Esophagus muscularis mucosa (tissue), 4 donors: ENCODE results near the gene GLA.

Experiments
- EP300 ChIP-seq: sonication (generic); formaldehyde crosslinking; IDR thresholded peaks from one replicate; pipeline ENCODE4 v1.6.1; 2017; ENCODE audit warnings: antibody characterized with exemption
- POLR2A ChIP-seq: fragments of 450-650 bp; IDR thresholded peaks from one replicate; pipeline ENCODE4 v1.6.1; 2017; ENCODE audit warnings: antibody characterized with exemption, moderate library complexity, mild to moderate bottlenecking, low read depth
- TF ChIP-seq, protein P1 (sequence below), 3 experiments: fragments of 200-600 bp in 2 of 3; fragments of 450-650 bp in 1 of 3; sonication (generic) in 2 of 3; IDR thresholded peaks; one replicate each; pipeline ENCODE4 v1.5.1; 2017 to 2019; ENCODE audit warnings: antibody characterized with exemption in 3 of 3, mild to moderate bottlenecking in 2 of 3, moderate library complexity in 1 of 3

DNA sequence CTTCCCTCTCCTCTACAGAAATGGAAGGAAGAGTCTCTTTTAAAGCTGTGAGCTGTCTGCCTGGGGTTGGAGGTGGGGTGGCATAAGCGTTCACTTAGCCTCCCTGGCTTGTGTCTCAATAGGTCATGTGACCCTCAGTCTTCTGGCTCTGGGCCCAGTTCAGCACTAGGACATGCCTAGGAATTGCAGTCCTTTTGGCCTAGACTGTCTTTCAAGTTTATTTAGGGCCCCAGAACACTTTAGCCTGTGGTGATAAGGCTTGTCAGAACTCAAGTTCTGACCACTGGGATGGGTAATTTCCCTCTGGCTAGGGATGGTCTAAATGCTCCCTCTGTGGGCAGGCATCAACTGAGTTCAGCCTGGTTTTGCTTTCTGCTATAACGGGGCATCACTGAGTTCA, 43.2 kb upstream of the GLA start:
- TF ChIP-seq, protein P1, sequence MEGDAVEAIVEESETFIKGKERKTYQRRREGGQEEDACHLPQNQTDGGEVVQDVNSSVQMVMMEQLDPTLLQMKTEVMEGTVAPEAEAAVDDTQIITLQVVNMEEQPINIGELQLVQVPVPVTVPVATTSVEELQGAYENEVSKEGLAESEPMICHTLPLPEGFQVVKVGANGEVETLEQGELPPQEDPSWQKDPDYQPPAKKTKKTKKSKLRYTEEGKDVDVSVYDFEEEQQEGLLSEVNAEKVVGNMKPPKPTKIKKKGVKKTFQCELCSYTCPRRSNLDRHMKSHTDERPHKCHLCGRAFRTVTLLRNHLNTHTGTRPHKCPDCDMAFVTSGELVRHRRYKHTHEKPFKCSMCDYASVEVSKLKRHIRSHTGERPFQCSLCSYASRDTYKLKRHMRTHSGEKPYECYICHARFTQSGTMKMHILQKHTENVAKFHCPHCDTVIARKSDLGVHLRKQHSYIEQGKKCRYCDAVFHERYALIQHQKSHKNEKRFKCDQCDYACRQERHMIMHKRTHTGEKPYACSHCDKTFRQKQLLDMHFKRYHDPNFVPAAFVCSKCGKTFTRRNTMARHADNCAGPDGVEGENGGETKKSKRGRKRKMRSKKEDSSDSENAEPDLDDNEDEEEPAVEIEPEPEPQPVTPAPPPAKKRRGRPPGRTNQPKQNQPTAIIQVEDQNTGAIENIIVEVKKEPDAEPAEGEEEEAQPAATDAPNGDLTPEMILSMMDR (IDR thresholded peaks at IDR 0.05): no peak
- no peak for TF ChIP-seq POLR2A
- TF ChIP-seq EP300: no peak
